GM18505 (cell line): ENCODE results near the gene CEP41.

Source experiments
- ATAC-seq: cut with Tn5 transposase; IDR thresholded peaks from one replicate; pipeline ENCODE4 v1.9.1; 2021; ENCODE audit not compliant: unreplicated experiment
- POLR2A ChIP-seq: IDR thresholded peaks from 4 replicates; pipeline ENCODE4 v1.6.1; 2011; ENCODE audit warnings: borderline replicate concordance; ENCODE audit not compliant: insufficient read depth, insufficient read length; ENCODE audit errors: extremely low read depth

The CEP41 gene

DNA sequence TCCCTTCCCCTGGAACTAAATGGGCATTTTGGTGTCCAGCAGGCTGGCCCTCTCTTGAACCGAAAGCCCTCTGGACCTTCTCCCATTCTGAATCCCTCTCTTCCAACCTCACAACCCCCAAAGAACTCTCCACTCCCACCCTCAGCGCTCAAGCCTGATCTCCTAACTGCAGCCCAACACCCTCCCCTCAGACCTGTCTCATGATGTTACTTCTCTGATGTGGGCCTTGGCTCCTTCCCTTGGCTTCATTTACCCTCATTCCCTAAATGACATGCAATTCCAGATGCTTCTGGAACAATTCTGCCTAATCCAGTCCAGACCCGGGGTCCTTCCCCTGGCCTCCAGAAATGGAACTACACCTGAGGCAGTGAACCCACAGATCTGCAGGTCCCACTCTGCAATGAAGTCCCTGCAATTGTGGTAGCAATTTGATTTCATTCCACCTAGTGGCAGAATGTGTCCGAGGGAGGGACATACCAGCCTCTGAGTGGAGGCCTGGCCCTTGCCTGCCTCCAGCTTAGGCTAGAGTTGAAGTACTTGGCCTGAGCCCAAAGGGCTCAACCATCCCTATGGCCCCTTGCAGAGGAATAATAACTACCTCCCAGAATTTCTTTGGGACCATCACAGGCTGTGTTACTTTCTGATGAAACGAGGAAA, 4.1 kb upstream of the CEP41 start:
- no peak for TF ChIP-seq POLR2A
- ATAC-seq: no peak

DNA sequence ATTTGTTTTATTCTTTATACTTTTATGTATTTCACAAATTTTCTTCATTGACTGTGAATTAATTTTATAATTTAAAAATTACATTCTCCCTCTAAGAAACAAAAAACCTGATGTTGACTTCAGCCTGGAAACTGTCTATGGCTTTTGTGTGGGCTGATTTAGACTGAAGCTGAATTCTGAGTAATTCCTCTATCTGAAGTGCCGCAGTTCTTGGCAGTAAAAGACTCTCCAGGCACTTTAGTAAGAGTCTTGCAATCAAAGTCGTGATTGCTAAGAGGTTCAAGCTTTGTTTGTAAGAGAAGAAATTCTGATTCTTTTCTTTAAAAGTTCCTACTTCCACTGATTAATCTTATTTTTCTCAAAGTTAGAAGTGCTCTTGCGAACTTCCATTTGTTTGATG, 3.4 kb upstream of the CEP41 start:
- TF ChIP-seq POLR2A: no peak
- ATAC-seq: no peak

DNA sequence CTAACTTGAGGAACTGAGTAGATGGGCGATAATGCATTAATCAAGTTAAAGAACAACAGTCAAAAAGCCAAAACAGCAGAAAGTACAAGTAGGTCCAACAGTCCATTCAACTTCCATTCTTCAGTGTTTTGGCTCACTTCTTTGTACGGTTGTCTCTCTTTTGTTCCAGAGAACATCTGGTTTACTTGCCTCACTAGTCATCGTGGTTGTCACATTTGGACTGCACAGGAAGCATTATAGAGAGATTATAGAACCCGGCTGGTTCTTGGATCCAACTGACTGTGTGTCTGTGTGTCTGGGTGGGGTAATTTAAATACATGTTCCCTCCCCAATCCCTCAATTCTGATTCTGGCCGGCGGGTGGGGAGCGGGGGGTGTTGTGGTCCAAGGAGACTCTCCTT, 1.8 kb upstream of the CEP41 start:
- no peak for TF ChIP-seq POLR2A
- no peak for ATAC-seq

DNA sequence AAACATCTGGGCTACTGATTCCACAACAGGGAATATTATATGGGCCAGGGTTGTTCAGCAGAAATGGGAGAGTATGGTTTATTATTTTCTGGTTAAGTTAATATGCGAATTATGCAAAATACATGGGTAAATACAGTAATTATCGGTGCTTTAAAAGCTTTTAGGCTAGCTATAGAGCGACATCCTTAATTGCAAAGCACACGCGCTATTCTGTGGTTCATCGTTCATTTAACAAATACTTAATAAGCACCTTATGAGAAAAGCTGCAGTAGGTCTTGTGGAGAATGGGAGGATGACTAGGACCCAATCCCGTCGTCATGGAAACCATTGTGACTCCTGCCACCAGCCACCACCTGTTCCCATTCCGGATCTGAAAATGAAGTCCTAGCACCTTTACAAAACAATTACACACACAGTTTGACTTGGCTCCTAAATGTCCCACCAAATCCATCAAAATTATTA, 623 bp upstream of the CEP41 start:
- no peak for TF ChIP-seq POLR2A
- ATAC-seq: no peak

DNA sequence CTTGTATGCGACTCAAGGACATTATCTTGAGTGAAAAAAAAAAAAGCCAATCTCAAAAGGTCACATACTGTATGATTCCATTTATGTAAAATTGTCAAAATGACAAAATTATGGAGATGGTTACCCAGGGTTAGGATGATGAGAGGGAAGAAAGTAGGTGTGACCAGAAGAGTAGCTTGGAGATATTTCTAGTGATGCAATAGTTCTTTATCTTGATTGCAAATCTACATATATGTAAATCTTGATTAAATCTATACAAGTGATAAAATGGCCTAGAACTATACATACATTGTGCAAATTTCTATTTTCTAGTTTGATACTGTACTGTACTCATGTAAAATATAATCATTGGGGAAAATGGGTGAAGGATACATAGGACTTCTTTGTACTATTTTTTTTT, 4.6 kb downstream of the CEP41 start:
- no peak for ATAC-seq
- no peak for TF ChIP-seq POLR2A

DNA sequence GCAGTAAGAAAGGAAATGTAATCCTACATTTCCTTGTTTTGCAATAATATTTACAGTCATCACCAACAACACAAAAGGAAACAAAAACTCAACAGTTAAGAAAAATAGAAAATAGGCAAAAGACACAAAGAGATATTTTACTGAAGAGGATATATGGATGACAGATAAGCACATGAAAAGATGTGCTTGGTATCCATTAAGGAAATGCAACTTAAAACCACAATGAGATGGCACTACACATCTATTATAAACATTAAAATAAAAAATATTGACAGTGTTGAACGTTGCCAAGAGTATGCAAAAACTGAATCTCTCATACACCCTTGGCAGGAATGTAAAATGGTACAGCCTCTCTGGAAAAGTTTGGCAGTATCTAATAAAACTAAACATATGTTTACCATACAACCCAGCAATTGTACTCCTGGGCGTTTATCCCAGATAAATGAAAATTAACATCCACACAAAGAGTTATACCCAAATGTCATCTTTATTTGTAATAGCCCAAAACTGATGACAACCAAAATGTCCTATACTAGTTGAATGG, 5.4 kb downstream of the CEP41 start:
- no peak for TF ChIP-seq POLR2A
- ATAC-seq: no peak

DNA sequence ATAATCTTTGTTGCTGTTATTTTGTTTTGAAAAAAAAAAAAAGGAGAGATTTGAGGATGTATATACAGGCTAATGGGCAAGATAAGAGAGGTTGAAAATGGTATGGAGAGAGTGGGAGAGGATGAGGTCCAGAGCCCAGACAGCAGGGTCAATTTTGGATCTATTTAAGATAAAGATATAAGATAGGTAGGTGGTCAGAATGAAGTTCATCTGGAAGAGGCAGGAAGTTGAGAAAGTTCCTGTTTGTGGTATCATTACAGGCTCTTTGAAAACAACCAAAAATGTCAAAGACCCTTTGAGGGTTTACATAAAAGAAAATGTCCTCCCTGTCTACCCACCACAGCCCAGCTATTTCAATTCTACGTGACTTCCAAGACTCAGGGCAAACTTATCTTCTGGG, 7.5 kb downstream of the CEP41 start:
- no peak for ATAC-seq
- no peak for TF ChIP-seq POLR2A

DNA sequence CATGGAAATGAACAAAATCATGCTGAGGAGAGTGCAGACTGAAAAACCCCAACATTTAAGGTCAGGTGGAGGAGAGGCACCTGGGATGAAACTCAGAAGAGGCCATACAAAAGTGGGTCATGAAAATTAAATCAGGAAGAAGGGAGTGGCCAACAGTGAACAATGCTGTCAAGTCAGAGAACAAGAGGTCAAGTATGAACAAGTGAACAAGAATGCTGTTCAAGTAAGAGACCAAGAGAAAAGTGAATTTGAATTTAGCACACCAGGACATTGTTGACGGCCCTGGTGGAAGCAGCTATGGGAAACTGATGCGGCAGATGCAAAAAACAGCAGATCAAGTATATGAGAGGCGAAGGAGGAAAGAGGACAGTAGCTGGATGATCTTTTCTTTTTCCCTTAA, 7.9 kb downstream of the CEP41 start:
- TF ChIP-seq POLR2A: no peak
- ATAC-seq: no peak

DNA sequence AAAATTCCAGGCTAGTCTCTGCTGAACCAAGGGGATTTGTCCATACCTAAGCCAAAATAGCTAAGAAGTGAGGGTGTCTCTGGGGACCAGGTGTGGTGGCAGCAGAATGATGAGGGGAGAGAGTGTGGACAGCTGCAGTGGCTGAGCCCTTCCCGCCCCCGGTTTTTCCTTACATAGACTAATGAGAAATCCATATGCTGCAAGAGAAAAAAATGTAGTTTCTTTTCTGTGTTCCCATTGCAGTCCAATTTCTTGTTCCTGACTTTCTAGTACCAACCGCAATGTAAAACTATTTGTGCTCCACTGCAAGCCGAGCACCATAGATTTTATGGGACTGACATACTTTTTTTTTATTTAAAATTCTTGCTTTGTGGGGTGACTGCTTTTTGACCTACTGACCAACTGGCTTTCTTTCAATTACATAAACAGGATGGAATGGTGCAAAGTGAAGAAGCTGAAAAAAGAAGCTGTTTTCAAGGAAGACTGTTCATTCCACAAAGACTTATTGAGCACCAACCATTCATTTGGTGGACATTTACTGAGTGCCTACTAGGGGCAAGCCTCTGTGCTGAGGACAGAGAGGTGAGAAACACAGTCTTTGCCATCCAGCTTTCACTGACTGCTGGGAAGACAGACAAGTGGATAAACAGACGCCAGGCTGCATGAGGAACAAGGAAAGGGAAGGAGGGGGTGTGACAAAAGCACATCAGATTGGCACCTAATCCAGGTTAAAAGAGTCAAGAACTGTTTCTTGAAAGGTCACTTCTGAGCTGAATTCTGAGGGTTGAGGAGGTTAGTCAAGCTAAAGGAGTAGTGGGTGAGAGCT, 9.8 kb downstream of the CEP41 start:
- ATAC-seq: no peak
- TF ChIP-seq POLR2A: no peak

DNA sequence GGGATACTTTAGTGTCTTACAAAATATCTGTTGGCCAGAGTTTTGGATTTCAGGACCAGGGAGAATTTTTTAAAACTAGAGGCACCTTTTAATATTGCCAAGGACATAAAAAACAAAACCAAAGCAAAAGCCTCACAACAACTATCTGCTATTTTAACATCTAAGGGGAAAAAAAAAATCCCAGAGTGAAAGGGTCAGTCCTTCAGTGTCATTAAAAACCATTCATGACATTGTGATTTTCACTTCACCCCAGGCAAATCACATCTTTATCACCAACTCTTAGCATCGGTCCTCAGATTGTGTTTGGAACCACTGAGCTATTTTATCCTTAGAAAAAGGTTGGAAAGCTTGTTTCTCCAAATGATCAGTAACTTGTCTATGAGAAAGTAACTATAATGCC, 10.7 kb downstream of the CEP41 start:
- ATAC-seq: no peak
- TF ChIP-seq POLR2A: no peak

DNA sequence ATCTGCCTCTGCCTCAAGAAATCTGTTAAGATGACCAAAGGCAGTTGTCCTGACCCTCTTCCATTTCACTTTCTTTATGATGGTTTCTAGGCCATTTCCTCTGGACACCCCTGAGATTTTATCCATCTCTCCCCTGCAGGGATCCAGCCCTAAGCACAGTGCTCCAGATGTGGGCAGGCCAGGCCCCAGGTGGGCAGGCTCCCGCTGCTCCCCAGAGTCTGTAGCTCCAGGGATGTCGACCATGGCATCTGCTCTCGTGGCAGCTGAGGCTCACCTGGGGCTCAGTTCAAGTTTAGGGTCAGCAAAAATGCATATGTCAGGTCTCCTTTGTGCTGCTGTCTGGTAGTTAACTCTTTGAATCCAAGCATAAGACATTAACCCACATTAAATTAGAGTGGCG, 11.8 kb downstream of the CEP41 start:
- no peak for TF ChIP-seq POLR2A
- no peak for ATAC-seq

DNA sequence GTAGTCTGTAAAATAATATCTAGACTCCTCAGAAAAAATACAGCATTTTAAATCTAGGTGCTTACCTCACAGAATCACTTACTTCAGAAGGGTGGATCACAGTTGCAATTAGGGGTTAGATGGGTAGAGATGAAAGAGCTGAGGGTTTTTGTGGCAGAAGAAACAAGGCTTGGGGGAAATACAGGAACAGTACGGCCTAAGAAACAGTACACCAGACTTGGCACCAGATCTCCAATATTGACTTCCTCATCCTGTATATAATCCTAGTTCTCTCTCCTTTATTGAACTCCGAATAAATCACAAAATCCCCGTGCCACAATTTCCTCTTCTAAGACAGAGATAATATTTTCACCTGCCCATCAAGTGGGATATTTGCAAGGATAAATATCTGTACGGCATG, 14.3 kb downstream of the CEP41 start:
- TF ChIP-seq POLR2A: no peak
- ATAC-seq: no peak

DNA sequence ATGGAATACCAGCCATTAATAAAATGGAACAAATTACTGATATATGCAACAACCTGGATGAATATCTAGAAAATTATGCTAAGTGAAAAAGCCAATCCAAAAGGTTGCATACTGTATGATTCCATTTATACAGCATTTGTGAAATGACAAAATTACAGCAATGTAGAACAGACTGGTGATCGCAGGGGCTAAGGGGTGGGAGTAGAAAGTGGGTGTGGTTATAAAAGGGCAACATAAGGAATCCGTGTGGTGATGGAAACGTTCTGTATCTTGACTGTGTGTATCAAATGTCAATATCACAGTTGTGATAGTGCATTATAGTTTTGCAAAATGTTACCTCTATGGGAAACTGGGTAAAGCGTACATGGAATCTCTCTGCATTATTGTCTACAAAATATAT, 15.0 kb downstream of the CEP41 start:
- TF ChIP-seq POLR2A: no peak
- ATAC-seq: no peak

DNA sequence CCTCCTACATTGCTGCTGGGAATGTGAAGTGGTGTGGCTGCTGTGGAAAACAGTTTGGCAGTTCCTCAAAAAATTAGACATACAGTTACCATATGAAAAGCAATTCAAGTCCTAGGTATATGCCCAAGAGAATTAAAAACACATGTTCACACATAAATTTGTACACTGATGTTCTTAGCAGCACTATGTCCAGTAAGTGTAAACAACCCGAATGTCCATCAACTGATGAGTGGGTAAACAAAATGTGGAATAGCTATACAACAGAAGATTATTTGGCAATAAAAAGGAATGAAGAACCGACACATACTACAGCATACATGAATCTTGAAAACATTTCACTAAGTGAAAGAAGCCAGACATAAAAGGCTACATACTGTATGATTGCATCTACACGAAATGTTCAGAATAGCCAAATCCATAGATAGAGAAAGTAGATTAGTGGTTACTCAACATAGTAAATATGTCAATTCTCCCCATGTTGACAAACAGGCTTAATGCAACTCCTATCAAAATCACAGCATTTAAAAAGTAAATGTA, 17.2 kb downstream of the CEP41 start:
- ATAC-seq: no peak
- TF ChIP-seq POLR2A: no peak
